ENCODE data around the gene NOC3L.
A peak's percentile ranks its signal among the peaks of the same experiment; 100 is the strongest.

Gene NOC3L

GRCh38 chr10:94383530-94383929 lies 20.8 kb upstream of the NOC3L start:
- H3K4me3 ChIP-seq (ENCODE audit: low read depth, low read length) = no peak overlapping the region
- TF ChIP-seq CTCF (IDR thresholded peaks at IDR 0.05; ENCODE audit: low read depth, low read length) = no peak

GRCh38 chr10:94376865-94377264 lies 14.1 kb upstream of the NOC3L start:
- no peak for TF ChIP-seq CTCF (IDR thresholded peaks at IDR 0.05; ENCODE audit: low read depth, low read length)
- no peak overlapping the region for H3K4me3 ChIP-seq (ENCODE audit: low read depth, low read length)

GRCh38 chr10:94375374-94375773 lies 12.6 kb upstream of the NOC3L start:
- no peak for TF ChIP-seq CTCF (IDR thresholded peaks at IDR 0.05; ENCODE audit: low read depth, low read length)

GRCh38 chr10:94370501-94370900 lies 7.8 kb upstream of the NOC3L start:
- no peak overlapping the region for H3K4me3 ChIP-seq (ENCODE audit: low read depth, low read length)
- TF ChIP-seq CTCF (IDR thresholded peaks at IDR 0.05; ENCODE audit: low read depth, low read length) = no peak

More at GRCh38 chr10:94375374-94375773, 12.6 kb upstream of the NOC3L start:
- no peak overlapping the region for H3K4me3 ChIP-seq (ENCODE audit: low read depth, low read length)

GRCh38 chr10:94366382-94366781 lies 3.6 kb upstream of the NOC3L start:
- no peak for TF ChIP-seq CTCF (IDR thresholded peaks at IDR 0.05; ENCODE audit: low read depth, low read length)
- H3K4me3 ChIP-seq (ENCODE audit: low read depth, low read length) = no peak overlapping the region

GRCh38 chr10:94364482-94364881 lies 1.7 kb upstream of the NOC3L start:
- H3K4me3 ChIP-seq (ENCODE audit: low read depth, low read length) = no peak overlapping the region
- TF ChIP-seq CTCF (IDR thresholded peaks at IDR 0.05; ENCODE audit: low read depth, low read length) = no peak

- H3K4me3 ChIP-seq (ENCODE audit: low read depth, low read length) = peak overlapping the region; percentile 62
- TF ChIP-seq CTCF (IDR thresholded peaks at IDR 0.05; ENCODE audit: low read depth, low read length) = no peak
Measured at GRCh38 chr10:94363251-94363565, 469 bp upstream of the NOC3L start.
